Fibroblast of peridontal ligament (primary cell): ENCODE results near the gene MEGF8.

Experiments used
- DNase-seq: peaks from one replicate; pipeline ENCODE4 v3.0.0-alpha.2; 2010; ENCODE audit errors: extremely low read depth

The MEGF8 gene

GRCh38 chr19:42306646-42307045 is 18.8 kb upstream of the MEGF8 start:
- no peak for DNase-seq

- DNase-seq = no peak
Observed at GRCh38 chr19:42309686-42310085, 15.7 kb upstream of the MEGF8 start.

- DNase-seq = no peak
Observed at GRCh38 chr19:42311657-42312056, 13.8 kb upstream of the MEGF8 start.

- DNase-seq = no peak
Observed at GRCh38 chr19:42312370-42312769, 13.1 kb upstream of the MEGF8 start.

- DNase-seq = peak; percentile 31
Observed at GRCh38 chr19:42313096-42313839, 12.2 kb upstream of the MEGF8 start, which contains the start of gene TMEM145. Gene TMEM145, plus strand, starts transcription at chr19:42313309. Its CDS starts 68 bp downstream, at chr19:42313377.

GRCh38 chr19:42313840-42314755 is 11.3 kb upstream of the MEGF8 start:
- DNase-seq = no peak

GRCh38 chr19:42315024-42315423 is 10.4 kb upstream of the MEGF8 start:
- no peak for DNase-seq

GRCh38 chr19:42316223-42317211 is 8.9 kb upstream of the MEGF8 start:
- DNase-seq = no peak

GRCh38 chr19:42317535-42317934 is 7.9 kb upstream of the MEGF8 start:
- DNase-seq = no peak

GRCh38 chr19:42322305-42322704 is 3.1 kb upstream of the MEGF8 start:
- no peak for DNase-seq

- DNase-seq = no peak
Observed at GRCh38 chr19:42323473-42323851, 2.0 kb upstream of the MEGF8 start.

GRCh38 chr19:42323852-42324654 is 1.4 kb upstream of the MEGF8 start:
- DNase-seq = no peak

- DNase-seq = no peak
Observed at GRCh38 chr19:42324655-42325307, 654 bp upstream of the MEGF8 start.

GRCh38 chr19:42325896-42326771 is 699 bp downstream of the MEGF8 start:
- DNase-seq = no peak

GRCh38 chr19:42326969-42327368 is 1.5 kb downstream of the MEGF8 start:
- no peak for DNase-seq

- no peak for DNase-seq
Observed at GRCh38 chr19:42327381-42327780, 1.9 kb downstream of the MEGF8 start.

GRCh38 chr19:42328106-42328505 is 2.7 kb downstream of the MEGF8 start:
- DNase-seq = no peak

GRCh38 chr19:42328854-42329253 is 3.4 kb downstream of the MEGF8 start:
- no peak for DNase-seq

- peak; percentile 74 for DNase-seq
Observed at GRCh38 chr19:42330241-42330711, 4.8 kb downstream of the MEGF8 start.
